Thymus (tissue), 11 donors: ENCODE measurements around the gene GHR. TPM values are rescaled to one million over a fixed set of nuclear protein-coding genes. Genes with fewer than 3 reads are reported as not detected.

ENCODE experiments used
- DNase-seq, 9 donors: peaks; one replicate each; pipeline ENCODE4 v3.0.0-alpha.2; 2013; ENCODE audit warnings: low spot score in 9 of 9, low read depth in 6 of 9, missing footprints in 1 of 9
- H3K27ac ChIP-seq, 2 donors: one replicate each; pipeline ENCODE4 v1.5.1; 2013; ENCODE audit warnings: control low read depth in 1 of 2, low read depth in 1 of 2, low read length in 1 of 2, mild to moderate bottlenecking in 1 of 2, moderate library complexity in 1 of 2
- H3K27me3 ChIP-seq, 2 donors: one replicate each; pipeline ENCODE4 v1.5.1; 2013; ENCODE audit warnings: low read length in 1 of 2; ENCODE audit not compliant: control insufficient read depth in 2 of 2, insufficient read depth in 1 of 2
- H3K36me3 ChIP-seq, 2 donors: one replicate each; pipeline ENCODE4 v1.5.1; 2013; ENCODE audit warnings: low read length in 1 of 2, mild to moderate bottlenecking in 1 of 2, moderate library complexity in 1 of 2; ENCODE audit not compliant: control insufficient read depth in 2 of 2, insufficient read depth in 2 of 2
- H3K4me1 ChIP-seq, 2 donors: one replicate each; pipeline ENCODE4 v1.5.1; 2013; ENCODE audit warnings: low read length in 2 of 2; ENCODE audit not compliant: control insufficient read depth in 2 of 2, insufficient read depth in 2 of 2
- H3K4me3 ChIP-seq, 2 donors: one replicate each; pipeline ENCODE4 v1.5.1; 2013; ENCODE audit warnings: low read length in 2 of 2, control low read depth in 1 of 2, mild to moderate bottlenecking in 1 of 2
- H3K9me3 ChIP-seq, 2 donors: one replicate each; pipeline ENCODE4 v1.5.1; 2013; ENCODE audit warnings: low read length in 1 of 2, mild to moderate bottlenecking in 1 of 2; ENCODE audit not compliant: control insufficient read depth in 2 of 2, insufficient read depth in 1 of 2
- WGBS: extraction: QIAGEN DNeasy Blood & Tissue Kit; methylation state at CpG from one replicate; pipeline ENCODE4 v1.1.7; 2013; 5-methylcytosine and 5-hydroxymethylcytosine counted together
- polyA plus RNA-seq: library from polyadenylated mRNA; stranded (reverse); fragments of 200-250 nt; gene quantifications from one replicate; pipeline ENCODE4 v1.2.3, GENCODE V29; 2013
- total RNA-seq: library from RNA; stranded (reverse); fragments of 120-200 nt; gene quantifications from one replicate; pipeline ENCODE4 v1.2.4, GENCODE V29; 2013
- donor health status: healthy.

Gene GHR
- total and polyA plus RNA-seq, 2 donors = 1.8 to 4.5 TPM

- no peaks in the 10 kb centered on the region for H3K36me3 ChIP-seq
- 83% methylated on average over 3 of the region's 3 CpGs for WGBS
- no peak for DNase-seq
- no peaks in the 10 kb centered on the region for H3K4me1 ChIP-seq
- H3K27me3 ChIP-seq = no peaks in the 10 kb centered on the region
- H3K9me3 ChIP-seq = no peaks in the 10 kb centered on the region
- no peak overlapping the region for H3K27ac ChIP-seq
- H3K4me3 ChIP-seq = no peak overlapping the region
These were observed 75.8 kb downstream of the GHR start for GRCh38 chr5:42499016-42499415.

GRCh38 chr5:42500003-42500599 is 76.9 kb downstream of the GHR start:
- no peak for DNase-seq
- Histone ChIP-seq H3K9me3 (no peaks in the 10 kb centered on the region), H3K4me1 (no peaks in the 10 kb centered on the region), H3K27me3 (no peaks in the 10 kb centered on the region), H3K36me3 (no peaks in the 10 kb centered on the region), H3K4me3 (no peak overlapping the region), H3K27ac (no peak overlapping the region)
- 87% methylated on average over 6 of the region's 6 CpGs for WGBS

DNA sequence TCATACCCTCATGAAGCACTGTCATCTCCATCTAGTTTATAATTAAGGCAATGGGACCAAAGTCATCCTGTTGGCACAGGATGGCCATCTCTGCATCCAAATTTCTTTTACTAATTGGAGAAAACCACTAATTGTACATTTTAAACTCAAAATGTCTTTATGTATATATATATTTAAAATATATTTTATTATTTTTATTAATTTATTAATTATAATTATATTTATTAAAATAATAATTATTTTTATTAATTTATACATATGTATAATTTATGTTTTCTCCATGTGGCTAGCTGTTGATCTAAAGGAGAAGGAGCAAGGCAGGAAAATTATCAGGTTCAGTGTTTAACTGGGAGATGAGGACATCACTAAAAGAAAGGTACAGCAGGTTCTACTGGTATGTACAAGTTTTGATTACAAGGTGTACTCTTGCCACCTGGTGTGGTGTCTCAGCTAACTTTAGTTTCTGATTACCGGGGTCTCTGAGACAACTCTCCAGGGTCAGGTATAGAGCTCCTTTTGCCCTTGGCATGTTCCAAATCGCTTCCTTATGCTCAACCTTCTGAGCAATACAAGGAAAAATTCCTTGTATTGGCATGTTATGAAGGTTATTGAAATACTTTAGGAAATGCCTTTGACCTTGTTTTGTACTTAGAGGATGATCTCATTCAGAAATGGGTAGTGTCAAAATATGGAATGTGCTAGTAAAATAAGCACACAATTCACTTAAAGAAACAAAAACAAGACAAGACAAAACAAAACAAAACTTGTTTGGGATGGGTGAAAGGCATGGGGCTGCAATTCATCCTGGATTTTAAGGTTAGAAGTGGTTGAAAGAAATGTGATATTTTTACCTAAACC is 79.6 kb downstream of the GHR start:
- no peak for DNase-seq
- H3K9me3 ChIP-seq = no peaks in the 10 kb centered on the region
- 93% methylated on average over 2 of the region's 2 CpGs for WGBS

GRCh38 chr5:42506662-42507061 is 83.4 kb downstream of the GHR start:
- Histone ChIP-seq H3K27ac (no peak overlapping the region), H3K4me3 (no peak overlapping the region), H3K36me3 (no peaks in the 10 kb centered on the region), H3K4me1 (no peaks in the 10 kb centered on the region), H3K27me3 (no peaks in the 10 kb centered on the region), H3K9me3 (no peaks in the 10 kb centered on the region)
- WGBS = 97% methylated on average over 2 of the region's 2 CpGs
- no peak for DNase-seq

More for the DNA sequence above, 79.6 kb downstream of the GHR start:
- Histone ChIP-seq H3K4me1 (no peaks in the 10 kb centered on the region), H3K27me3 (no peaks in the 10 kb centered on the region), H3K27ac (no peak overlapping the region), H3K36me3 (no peaks in the 10 kb centered on the region), H3K4me3 (no peak overlapping the region)

GRCh38 chr5:42507451-42508097 is 84.3 kb downstream of the GHR start:
- DNase-seq = no peak
- no peak overlapping the region for H3K27ac ChIP-seq
- 90% methylated on average over 5 of the region's 5 CpGs for WGBS
- H3K36me3 ChIP-seq = no peaks in the 10 kb centered on the region
- no peaks in the 10 kb centered on the region for H3K4me1 ChIP-seq
- H3K27me3 ChIP-seq = no peaks in the 10 kb centered on the region
- H3K4me3 ChIP-seq = no peak overlapping the region
- no peaks in the 10 kb centered on the region for H3K9me3 ChIP-seq

DNA sequence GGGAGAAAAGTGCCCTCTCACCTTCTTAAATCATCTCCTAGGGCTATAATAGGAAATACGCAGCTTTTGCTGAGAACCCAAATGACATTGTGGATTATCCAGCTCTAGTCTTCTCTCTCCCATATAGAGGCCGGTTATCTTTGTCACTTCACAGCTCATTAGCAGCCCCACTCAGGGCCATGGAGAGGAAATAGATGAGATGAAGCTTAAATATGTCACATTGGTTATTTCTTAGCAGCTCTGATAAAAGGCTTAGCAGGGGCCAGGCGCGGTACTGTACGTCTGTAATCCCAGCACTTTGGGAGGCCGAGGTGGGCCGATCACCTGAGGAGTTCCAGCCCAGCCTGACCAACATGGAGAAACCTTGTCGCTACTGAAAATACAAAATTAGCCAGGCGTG is 90.0 kb downstream of the GHR start:
- no peaks in the 10 kb centered on the region for H3K4me1 ChIP-seq
- no peak for DNase-seq
- H3K27me3 ChIP-seq = no peaks in the 10 kb centered on the region
- H3K9me3 ChIP-seq = no peaks in the 10 kb centered on the region
- no peak overlapping the region for H3K27ac ChIP-seq
- WGBS = 96% methylated on average over 9 of the region's 9 CpGs
- H3K4me3 ChIP-seq = no peak overlapping the region
- no peaks in the 10 kb centered on the region for H3K36me3 ChIP-seq

- 64% methylated on average over 2 of the region's 2 CpGs for WGBS
- no peak for DNase-seq
- H3K27me3 ChIP-seq = no peaks in the 10 kb centered on the region
These were observed 91.5 kb downstream of the GHR start for GRCh38 chr5:42514754-42515153.

DNA sequence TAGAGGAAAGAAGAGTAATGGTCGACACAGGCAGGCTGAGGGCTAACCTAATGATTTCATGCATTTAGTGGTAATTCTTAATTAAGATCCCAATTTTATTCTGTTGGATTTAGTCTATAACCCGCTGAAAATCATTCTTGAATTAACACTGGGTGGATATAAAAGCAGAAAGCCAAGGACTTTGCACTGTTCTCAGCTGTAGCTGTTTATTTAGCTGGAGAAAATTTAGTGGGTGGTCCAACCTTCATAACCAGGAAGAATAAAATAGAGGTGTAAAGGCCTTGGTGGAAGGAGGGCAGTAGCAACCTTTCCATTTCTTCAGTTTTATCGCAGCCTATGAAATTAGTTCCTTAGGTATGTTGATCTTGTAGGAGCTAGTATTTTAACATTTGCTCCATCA is 92.3 kb downstream of the GHR start:
- Histone ChIP-seq H3K27me3 (no peaks in the 10 kb centered on the region), H3K4me1 (no peaks in the 10 kb centered on the region), H3K27ac (no peak overlapping the region), H3K36me3 (no peaks in the 10 kb centered on the region), H3K4me3 (no peak overlapping the region), H3K9me3 (no peaks in the 10 kb centered on the region)
- WGBS = 94% methylated on average over 3 of the region's 3 CpGs
- DNase-seq = no peak

More at GRCh38 chr5:42514754-42515153, 91.5 kb downstream of the GHR start:
- Histone ChIP-seq H3K4me1 (no peaks in the 10 kb centered on the region), H3K27ac (no peak overlapping the region), H3K4me3 (no peak overlapping the region), H3K9me3 (no peaks in the 10 kb centered on the region), H3K36me3 (no peaks in the 10 kb centered on the region)
